ENCODE measurements around the gene SCN11A.
"Not testable (repeated sequence)": the region's sequence is repeated elsewhere in the genome, so short reads cannot be mapped to it uniquely, and the experiment has no call there.

Gene SCN11A

DNA sequence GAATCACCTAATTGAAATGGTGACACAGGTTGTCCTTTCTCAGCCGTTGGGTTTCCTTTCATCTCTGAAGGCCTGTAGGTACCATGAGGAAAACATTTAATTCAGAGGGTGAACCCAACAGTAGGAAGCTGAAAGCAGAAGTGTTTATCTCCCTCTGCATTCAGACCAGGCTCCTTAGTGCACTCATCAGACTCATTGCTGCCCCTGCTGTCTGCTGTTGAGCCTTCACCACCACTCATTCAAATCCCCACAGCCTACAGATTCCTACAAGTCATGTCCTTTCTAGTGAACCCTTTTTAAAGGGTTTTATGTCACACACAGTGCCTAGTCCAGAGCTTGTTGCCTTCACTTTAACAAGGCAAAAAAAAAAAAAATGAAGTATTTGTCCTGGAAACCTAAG is 13.5 kb upstream of the SCN11A start:
- peak; percentile 8 for DNase-seq (ENCODE audit: low spot score)

DNA sequence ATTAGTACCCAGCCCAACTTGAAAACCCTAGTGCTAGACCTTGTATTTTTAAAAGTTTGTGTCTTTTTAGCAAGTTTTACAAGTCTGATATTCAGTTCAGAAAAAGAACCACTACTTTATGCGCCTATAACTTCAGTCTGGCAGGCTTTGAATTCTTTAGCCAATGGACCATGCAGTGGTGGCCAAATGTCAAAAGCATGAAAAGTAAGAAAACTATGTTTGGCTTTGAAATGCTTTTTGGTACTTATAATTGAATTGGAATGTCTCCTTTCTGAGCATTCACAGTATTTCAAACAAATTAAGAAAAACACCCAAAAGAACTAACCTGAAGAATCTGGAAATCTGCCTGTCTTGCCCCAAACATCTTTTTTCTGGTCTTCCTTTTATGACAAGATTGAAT is 12.9 kb upstream of the SCN11A start:
- no peak for DNase-seq (ENCODE audit: low spot score)

DNA sequence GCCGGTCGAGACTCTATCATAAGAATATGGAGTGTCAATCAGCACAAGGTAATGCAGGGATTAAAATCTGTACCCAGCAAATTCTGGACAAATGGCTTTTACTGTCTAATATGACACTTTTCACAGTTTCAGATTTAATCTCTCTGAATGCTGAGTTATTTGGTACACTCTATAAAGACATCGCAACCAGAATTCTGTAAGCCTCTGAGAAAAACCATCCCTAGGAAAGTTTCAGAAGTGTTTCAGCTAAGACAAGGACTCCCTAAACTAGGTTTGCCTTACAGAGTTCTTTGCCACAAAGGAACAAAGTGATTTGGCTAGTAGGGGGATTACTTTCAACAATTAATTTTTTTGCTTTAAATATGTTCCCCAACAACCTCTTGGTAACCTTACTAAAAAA is 11.4 kb upstream of the SCN11A start:
- DNase-seq (ENCODE audit: low spot score), result no peak

DNA sequence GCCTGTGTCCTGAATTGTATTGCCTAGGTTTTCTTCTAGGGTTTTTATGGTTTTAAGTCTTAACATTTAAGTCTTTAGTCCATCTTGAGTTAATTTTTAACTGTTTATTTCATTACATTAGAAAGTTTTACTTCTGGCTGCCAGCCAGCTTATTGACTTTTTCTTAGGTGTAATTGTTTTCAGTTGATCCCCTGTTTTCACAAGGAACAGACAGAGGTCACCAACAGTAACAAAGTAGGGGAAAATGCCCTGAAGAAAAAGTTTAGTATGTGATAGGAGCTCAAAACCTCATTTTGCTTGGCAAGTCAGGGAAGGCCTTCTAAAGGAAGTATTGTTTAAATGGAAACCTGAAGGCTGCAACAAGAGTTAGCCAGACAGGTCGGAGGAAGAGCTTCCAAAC is 10.4 kb upstream of the SCN11A start:
- DNase-seq (ENCODE audit: low spot score), result no peak

DNA sequence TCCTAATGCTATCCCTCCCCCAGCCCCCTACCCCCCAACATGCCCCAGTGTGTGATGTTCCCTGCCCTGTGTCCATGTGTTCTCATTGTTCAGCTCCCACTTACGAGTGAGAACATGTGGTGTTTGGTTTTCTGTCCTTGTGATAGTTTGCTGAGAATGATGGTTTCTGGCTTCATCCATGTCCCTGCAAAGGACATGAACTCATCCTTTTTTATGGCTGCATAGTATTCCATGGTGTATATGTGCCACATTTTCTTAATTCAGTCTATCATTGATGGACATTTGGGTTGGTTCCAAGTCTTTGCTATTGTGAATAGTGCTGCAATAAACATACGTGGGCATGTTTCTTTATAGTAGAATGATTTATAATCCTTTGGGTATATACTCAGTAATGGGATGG is 9.5 kb upstream of the SCN11A start:
- DNase-seq (ENCODE audit: low spot score), result not testable (repeated sequence)

DNA sequence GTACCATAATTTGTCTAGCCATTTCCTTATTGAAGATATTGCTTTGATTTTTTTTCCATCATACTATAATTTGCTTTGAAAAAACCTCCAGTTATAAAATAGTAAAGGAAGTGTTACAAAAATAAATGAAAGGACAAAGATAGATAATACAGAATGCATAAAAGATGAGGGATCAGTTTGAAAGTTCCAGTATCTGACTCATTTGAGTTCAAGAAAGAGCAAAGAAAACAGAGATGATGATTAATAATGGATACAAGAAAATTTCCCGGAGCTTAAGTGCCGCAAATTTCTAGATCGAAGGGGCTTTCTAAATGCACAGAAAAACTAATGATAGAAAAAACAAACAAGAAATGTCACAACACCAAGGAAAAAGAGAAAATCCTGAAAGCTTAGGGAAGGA is 4.4 kb upstream of the SCN11A start:
- DNase-seq (ENCODE audit: low spot score), result no peak

DNA sequence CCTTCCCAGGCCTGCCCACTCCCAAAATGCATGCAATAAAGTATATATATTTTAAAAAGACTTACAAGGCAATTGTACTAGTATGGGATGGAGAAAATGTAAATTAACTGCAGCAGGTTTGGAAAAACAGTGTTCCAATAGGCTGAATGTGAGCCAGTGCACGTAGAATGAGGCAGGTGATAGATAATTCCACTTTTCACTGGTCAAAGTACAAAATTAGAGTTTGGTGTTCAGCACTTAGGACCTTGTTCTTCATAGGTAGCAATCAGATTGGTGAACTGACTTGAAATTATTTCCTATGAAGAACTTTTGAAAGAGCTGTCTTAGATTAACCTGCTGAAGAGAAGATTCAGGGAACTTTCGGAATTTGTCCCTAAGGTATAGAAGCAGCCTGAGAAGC is 2.0 kb upstream of the SCN11A start:
- no peak for DNase-seq (ENCODE audit: low spot score)

DNA sequence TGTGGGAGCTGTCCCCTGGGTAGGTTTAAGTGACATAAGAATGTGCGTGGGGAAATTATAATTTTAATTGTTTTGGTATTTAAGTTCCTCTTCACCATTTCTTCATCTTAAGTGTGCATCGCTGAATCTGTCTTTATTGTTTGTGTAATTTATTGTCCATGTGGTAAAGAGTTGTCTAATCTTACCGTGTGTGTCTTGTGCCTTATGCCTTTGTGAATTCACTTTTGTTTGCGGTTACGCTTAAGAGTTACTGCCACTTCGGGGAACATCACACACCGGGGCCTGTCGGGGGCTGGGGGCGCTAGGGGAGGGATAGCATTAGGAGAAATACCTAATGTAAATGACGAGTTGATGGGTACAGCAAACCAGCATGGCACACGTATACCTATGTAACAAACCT is 839 bp upstream of the SCN11A start:
- no peak for DNase-seq (ENCODE audit: low spot score)

DNA sequence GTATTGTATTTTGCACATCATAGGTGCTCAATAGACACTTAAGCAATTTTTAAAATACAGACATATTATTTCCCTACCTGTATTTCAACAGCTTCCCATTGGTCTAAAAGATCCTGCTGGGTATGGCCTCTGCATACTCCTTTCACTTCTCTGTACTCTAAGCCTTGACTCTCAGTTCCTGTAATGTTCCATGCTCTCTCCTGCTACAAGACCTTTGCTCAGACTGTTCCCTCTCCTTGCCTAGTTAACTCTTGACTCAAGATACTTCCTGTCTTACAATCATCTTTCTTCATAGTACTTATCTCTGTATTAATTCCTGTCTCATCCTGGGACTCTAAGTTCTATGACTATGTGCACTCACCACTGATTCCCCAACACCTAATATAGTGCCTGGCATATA is 1.7 kb downstream of the SCN11A start:
- DNase-seq (ENCODE audit: low spot score), result no peak

DNA sequence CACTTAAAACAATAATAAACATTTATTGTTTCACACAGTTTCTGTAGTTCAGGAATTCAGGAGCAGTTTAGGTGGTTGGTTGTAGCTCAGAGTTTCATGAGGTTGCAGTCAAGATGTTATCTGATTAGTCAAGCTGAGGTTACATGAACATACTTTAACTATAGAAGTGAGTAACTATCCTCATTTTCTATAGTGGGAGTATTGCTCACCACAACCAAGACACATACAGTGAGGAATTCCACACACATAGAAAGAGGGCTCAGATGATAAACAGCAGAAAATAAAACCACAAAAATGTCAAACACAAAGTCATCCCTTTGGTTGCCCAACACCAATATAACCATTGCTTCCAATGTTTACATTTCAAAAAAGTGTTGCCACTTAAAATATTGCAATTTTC is 13.6 kb downstream of the SCN11A start:
- no peak for DNase-seq (ENCODE audit: low spot score)

DNA sequence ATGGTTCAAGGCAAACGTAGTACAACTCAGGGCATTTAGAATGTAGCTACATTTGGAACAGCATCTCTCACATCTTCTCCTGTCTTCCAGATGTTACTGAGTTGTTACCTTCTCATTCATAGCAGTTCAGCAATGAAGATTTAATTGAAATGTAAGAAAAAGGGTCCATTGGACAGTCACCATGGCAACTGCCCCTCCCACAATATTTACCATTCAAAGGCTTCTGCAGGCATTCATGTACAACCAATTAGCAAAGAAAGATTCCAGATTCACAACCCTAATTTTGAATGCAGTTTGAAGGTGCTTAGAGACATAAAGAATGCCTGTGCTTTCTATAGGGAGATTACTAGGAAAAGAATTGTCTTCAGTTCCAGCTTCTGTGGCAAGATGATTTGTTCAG is 22.2 kb downstream of the SCN11A start:
- no peak for DNase-seq (ENCODE audit: low spot score)

DNA sequence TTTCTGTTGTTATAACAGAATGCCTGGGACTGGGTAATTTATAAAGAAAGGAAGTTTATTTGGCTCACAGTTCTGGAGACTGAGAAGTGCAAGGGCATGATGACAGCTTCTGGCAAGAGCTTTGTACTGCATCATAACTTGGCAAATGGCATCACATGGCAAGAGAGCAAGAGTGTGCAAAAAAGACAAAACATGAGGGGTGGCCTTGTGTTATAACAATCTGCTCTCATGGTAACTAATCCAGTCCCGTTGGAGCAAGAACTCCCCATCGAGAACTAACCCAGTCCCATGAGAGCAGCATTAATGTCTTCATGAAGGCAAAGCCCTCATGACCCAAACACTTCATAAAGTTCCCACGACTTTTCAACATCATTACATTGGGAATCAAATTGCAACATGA is 23.2 kb downstream of the SCN11A start:
- DNase-seq (ENCODE audit: low spot score), result no peak

DNA sequence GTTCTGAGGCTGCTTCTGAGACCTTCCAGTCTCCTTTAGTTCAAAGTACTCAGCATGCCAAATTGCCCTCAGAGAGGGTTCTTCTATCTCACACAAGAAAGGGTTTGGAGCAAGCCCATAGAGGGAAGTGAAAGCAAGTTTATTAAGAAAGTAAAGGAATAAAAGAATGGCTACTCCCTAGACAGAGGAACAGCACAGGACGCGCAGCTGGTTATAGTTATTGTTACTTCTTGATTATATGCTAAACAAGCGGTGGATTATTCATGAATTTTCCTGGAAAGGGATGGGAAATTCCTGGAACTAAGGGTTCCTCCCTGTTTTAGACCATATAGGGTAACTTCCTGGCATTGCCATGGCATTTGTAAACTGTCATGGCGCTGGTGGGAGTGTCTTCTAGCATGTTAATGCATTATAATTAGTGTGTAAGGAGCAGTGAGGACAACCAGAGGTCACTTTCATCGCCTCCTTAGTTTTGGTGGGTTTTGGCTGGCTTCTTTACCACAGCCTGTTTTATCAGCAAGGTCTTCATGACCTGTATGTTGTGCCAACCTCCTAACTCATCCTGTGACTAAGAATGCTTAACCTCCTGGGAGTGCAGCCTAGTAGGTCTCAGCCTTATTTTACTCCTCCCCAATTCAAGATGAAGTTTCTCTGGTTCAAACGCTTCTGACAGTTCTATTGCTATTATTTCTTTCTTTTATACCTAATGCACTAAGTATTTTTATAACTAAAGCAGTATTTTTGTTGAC is 26.3 kb downstream of the SCN11A start:
- no peak for DNase-seq (ENCODE audit: low spot score)

DNA sequence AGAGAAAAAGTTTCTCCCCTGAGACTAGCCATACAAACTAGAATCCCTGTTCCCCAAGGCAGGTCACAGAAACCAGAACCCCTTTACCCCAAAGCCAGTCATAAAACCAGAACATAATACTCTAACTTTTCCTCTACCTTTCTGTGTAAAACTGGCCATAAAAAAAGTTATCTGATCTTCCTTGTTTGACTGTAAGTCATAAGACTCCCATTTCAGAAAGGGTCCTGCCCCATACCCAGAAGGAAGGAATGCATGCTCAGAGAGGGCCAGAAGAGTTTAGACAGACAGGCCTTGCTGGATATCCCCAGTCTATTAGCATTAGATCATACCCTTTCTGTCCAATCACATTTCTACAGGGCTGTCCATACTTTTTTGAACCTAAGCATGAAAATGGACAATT is 27.2 kb downstream of the SCN11A start:
- no peak for DNase-seq (ENCODE audit: low spot score)

DNA sequence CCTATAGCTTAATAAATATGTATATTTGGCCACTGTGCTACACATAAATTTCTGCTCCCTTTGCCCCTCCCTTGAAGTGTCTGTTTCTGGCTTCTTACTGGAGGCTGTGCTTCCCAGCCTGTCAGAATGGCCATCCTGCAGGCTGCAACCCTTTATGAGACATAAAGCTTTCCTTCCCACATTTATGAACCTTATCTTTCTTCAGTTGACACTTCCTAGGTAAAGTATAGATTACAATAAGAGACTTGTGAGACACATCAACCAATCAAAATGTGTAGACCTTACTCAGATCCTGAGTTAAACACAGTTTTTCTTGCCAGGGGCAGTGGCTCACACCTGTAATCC is 29.5 kb downstream of the SCN11A start:
- no peak for DNase-seq (ENCODE audit: low spot score)

DNA sequence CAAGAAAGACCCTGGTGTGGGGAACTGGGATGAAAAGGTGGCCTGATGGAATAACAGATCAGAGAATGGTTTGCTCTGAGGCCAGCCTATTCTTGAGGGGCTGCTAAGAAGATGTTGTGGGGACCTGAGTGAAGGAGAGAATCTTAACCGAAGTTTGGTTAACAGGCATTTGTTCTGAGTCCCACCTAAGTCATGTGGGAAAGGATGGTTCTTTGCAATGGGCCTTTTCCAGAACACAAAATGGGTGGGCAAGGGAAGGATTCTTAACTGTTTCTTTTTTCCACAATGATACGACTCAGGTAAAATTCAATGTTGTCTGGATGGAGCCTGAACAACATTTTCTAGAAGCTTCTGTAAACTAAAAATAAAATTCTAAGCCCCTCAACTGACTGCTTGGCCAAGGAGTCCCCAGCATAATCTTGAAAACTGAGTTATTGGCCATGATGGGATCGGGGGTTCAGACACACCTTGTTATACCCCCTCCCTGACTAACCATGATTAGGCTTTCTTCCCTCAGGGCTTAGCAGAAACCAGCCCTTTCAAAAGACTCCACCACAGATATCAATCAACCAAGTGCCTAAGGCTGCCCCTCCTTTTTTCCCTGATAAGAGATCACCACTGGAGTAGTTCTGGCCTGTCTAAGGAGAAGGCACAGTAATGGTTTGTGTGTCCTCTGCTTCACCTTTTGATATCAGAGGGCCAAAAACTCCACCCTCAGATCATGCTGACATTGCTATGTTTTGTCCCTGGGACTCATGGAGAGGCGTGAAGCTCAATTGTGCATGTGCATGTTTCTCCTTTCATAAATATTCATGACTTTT is 30.1 kb downstream of the SCN11A start:
- DNase-seq (ENCODE audit: low spot score), result no peak

DNA sequence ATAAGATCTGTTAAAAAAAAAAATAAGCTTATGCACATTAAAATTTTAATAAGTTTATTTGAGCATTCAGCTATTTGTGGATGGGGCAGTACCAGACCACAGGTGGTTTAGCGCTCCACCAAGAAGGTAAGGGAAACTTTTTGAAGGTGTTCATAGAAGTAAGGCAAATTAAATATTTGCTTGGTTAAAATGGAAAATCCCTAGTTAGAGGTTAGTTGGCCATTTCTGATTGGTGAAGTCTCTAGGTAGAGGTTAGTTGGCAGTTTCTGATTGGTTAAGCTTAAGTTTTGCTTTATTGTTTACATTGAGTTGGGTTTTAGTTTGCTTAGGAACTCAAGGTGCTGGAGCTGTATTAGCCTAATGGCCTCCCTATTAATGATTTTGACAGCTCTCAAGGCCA is 30.7 kb downstream of the SCN11A start:
- no peak for DNase-seq (ENCODE audit: low spot score)

DNA sequence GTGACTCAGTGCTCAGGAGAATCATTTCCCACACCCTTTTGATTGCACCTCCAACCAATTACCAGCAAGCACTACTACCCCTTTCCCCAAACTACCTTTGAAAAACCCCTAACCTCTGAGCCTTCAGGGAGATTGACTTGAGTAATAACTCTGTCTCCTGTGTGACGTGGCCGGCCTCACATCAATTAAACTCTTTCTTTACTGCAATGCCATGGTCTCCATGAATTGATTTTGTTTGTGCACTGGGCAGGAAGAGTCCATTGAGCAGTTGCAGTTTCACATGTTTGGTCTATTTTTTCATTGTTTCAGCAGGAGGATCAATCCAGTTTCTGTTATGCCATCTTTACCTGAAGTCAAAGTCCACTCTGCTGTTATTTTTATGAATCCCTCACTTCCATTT is 32.4 kb downstream of the SCN11A start:
- DNase-seq (ENCODE audit: low spot score), result no peak

DNA sequence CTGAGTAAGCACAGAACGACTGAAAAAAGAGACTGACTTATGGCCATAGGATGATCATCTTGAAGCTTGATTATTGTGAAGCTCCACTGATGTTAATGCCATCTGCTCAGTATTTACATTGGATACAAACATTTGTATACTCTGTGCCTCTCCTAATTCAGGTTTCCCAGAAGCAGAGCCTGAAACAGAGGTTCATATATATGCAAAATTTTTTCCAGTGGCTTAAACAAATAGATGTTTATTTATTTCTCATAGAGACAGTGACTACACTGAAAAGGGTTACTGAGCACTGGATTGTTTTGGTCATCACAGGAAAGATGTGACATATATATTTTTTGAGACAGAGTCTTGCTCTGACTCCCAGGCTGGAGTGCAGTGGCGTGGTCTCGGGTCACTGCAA is 36.3 kb downstream of the SCN11A start:
- no peak for DNase-seq (ENCODE audit: low spot score)

DNA sequence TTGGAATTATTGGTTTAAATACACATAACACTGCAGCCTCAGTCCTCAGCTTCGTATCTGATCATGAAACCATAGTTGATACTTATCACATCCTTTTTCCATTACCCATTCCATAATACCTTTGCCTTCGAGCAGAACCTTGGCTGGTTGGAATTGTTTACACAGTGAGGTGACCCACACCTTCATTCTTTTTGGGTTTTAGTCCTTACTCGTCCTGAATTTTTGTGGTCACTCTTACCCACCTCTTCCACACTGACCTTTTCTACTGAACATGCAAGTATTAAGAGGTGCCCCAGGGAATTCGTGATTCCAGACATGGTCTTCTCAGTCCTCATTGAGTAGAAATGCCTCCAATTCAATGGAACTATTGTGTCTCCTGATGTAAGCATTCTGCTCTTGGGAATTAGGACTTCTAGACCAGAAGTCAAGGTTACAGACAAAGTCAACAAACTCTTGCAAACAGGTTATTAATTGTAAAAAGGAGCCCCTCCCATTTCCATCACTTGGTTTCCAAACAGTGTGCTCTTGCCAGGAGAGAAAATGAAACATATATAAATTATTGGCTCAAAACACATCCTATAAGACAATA is 37.7 kb downstream of the SCN11A start:
- no peak for DNase-seq (ENCODE audit: low spot score)

DNA sequence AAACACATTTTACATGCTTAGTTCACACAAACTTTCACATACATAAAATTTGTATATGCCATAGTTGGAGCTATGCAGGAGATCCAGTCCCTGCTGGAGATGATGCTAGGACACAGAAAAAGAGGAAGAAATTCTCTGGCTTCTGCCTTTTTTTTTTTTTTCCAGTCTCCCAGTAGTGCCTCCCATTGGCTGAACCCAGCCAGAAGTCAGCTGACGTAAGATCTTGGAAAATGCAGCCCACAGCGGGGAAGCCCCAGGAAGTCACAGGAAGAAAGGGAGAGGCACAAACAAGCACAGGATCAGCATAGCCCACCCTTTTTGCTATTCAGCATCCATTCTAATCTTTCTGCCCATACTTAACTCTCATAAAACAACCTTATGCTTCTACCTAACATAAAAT is 38.5 kb downstream of the SCN11A start:
- DNase-seq (ENCODE audit: low spot score), result no peak

DNA sequence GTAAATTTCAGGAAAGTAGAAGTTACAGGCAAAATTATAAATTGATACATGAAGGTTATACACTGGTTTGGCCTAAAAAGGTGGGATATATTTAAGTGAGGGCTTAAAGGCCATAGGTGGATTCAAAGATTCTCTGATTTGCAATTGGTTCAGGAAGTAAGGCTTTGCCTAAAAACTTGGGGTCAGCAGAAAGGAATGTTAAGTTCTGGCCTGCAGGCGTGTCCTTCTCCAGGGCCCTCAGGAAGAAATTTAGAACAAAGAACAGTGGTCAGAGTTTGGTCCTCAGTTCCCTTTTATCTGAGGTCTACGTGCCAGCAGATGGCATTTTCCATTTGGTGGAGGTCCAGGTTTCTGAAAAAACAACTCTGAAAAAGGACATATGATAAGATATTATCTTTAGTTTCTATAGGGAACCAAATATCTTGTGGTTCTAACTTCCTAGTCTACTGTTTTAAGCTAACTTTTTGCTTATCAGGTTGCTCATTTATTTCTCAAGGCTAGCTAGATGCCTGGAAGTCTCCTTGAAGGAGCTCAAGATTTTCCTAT is 40.5 kb downstream of the SCN11A start:
- DNase-seq (ENCODE audit: low spot score), result no peak

DNA sequence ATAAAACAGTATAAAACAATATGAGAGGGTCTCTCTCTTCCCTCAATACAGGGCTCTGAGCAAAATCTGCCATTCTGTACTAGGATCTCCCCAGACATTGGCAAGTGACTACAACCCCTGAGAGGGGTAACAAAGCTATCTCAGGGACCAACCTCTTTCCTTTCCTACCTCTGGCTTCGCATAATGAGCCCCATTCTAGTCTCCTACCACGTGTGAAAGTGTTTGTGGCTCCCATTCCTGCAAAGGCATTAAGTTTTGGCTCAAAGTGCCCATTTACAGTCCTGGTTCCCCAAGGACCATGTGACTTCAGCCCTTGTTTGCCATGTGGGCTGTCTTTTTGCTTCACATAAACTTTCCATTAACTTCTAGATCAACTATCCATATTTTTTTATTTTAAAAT is 46.4 kb downstream of the SCN11A start:
- DNase-seq (ENCODE audit: low spot score), result no peak
